Measurements from ENCODE around the gene FAT2. TPM values are rescaled to one million over a fixed set of nuclear protein-coding genes. Genes with fewer than 3 reads are reported as not detected.

FAT2 gene
- total and polyA plus RNA-seq, 2 experiments from 2014 or later: 0.10 to 0.12 TPM

DNA sequence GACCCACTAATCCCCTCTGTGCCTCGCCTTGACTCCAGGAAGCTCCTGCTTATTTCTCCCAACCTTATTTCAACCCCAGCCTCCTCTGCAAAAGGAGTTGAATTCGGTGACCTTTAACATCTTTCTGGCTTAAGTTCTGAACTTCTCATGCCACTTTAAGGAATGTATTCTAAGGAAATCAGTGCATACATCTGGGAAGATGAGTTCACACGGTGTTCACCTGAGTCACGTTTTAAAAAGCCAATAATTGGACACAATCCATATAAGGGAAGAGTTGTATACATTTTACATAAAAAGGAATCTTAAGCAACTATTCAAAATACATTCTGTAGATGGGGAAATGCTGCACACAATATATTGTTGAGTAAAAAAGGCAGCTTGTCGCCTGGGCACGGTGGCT lies 33.2 kb downstream of the FAT2 start:
- peaks cover 4% of the 10 kb centered on the region for H3K27me3 ChIP-seq
- DNase-seq (ENCODE audit: low read depth in 1 of 2, low spot score in 1 of 2): no peak
- no peak for TF ChIP-seq CTCF (IDR thresholded peaks at IDR 0.05; ENCODE audit: low read depth, low read length)
- H3K9me3 ChIP-seq (ENCODE audit: low read depth): no peaks in the 10 kb centered on the region
- no peak overlapping the region for H3K4me3 ChIP-seq
- no peaks in the 10 kb centered on the region for H3K36me3 ChIP-seq
- H3K4me1 ChIP-seq (ENCODE audit: low read depth): no peaks in the 10 kb centered on the region
- H3K27ac ChIP-seq: no peak overlapping the region

- Histone ChIP-seq H3K36me3 (no peaks in the 10 kb centered on the region), H3K27ac (no peak overlapping the region), H3K4me3 (no peak overlapping the region), H3K4me1 (ENCODE audit: low read depth) (no peaks in the 10 kb centered on the region), H3K27me3 (peaks cover 4% of the 10 kb centered on the region), H3K9me3 (ENCODE audit: low read depth) (no peaks in the 10 kb centered on the region)
- no peak for TF ChIP-seq CTCF (IDR thresholded peaks at IDR 0.05; ENCODE audit: low read depth, low read length)
- no peak for DNase-seq (ENCODE audit: low read depth in 1 of 2, low spot score in 1 of 2)
These were observed 33.7 kb downstream of the FAT2 start for GRCh38 chr5:151557466-151557865.

DNA sequence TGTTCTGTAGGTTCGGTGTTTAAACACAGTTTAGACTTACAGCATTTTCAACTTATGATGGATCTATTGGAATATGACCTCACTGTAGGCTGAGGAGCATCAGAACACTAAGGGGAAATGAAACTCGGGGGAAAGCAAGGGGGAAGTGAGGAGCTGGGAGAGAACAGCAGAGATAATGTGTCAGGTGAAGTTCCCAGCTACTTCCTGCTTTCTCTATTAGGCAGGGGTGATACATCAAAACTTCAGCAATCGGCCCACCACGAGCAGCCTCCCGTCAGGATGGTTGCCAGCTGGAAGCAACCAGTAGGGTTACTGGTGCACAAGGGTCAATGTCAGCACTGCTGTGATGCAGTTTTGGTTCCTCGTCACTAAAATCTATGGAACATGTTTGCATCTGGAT lies 34.3 kb downstream of the FAT2 start:
- no peaks in the 10 kb centered on the region for H3K36me3 ChIP-seq
- TF ChIP-seq CTCF (IDR thresholded peaks at IDR 0.05; ENCODE audit: low read depth, low read length): no peak
- no peak overlapping the region for H3K4me3 ChIP-seq
- no peak for DNase-seq (ENCODE audit: low read depth in 1 of 2, low spot score in 1 of 2)
- H3K9me3 ChIP-seq (ENCODE audit: low read depth): no peaks in the 10 kb centered on the region
- peaks cover 4% of the 10 kb centered on the region for H3K27me3 ChIP-seq
- no peak overlapping the region for H3K27ac ChIP-seq
- H3K4me1 ChIP-seq (ENCODE audit: low read depth): no peaks in the 10 kb centered on the region

GRCh38 chr5:151555760-151556576 lies 35.2 kb downstream of the FAT2 start:
- Histone ChIP-seq H3K27me3 (peaks cover 4% of the 10 kb centered on the region), H3K27ac (no peak overlapping the region), H3K36me3 (no peaks in the 10 kb centered on the region), H3K4me1 (ENCODE audit: low read depth) (no peaks in the 10 kb centered on the region), H3K9me3 (ENCODE audit: low read depth) (no peaks in the 10 kb centered on the region), H3K4me3 (no peak overlapping the region)
- TF ChIP-seq CTCF (IDR thresholded peaks at IDR 0.05; ENCODE audit: low read depth, low read length): no peak
- no peak for DNase-seq (ENCODE audit: low read depth in 1 of 2, low spot score in 1 of 2)

DNA sequence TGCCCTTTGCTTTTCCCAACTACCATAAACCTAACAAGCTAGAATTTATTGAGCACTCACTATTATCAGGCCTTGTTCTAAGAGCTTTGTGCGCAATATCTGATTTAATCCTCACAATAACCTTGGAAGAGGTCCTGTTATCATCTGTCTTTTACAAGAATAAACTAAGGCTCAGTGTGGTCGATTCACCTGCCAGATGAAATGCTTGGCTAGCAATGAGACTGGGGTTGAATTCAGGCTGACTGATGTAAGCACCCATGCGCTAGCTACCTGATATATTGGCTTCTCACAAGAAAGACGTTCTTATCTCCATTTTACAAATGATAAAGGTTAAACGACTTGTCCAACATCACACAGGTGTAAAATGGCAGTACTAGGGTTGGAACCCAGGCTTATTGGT lies 37.4 kb downstream of the FAT2 start:
- Histone ChIP-seq H3K4me1 (ENCODE audit: low read depth) (no peaks in the 10 kb centered on the region), H3K27me3 (no peaks in the 10 kb centered on the region), H3K9me3 (ENCODE audit: low read depth) (no peaks in the 10 kb centered on the region), H3K27ac (no peak overlapping the region), H3K36me3 (no peaks in the 10 kb centered on the region), H3K4me3 (no peak overlapping the region)
- no peak for DNase-seq (ENCODE audit: low read depth in 1 of 2, low spot score in 1 of 2)
- no peak for TF ChIP-seq CTCF (IDR thresholded peaks at IDR 0.05; ENCODE audit: low read depth, low read length)

Data from cardiac muscle cell (in vitro differentiated cells and primary cell).